BJ (cell line): Measurements from ENCODE around the gene MRPL46. TPM values are rescaled to one million over a fixed set of nuclear protein-coding genes. Genes with fewer than 3 reads are reported as not detected.

ENCODE experiments used
- CTCF ChIA-PET: fragments of 350-600 bp; formaldehyde crosslinking; extraction: SDS; loops from one replicate; lab custom pipeline; 2021; ENCODE audit warnings: antibody characterized with exemption, inconsistent platforms; lab: Yijun Ruan, JAX
- POLR2A ChIA-PET: fragments of 300-600 bp; sonication (Branson Sonifier 250); formaldehyde crosslinking; extraction: SDS; loops from one replicate; lab custom pipeline; 2021; ENCODE audit warnings: antibody characterized with exemption; lab: Charles Lee
- DNase-seq: peaks from one replicate; pipeline ENCODE4 v3.0.0-alpha.2; 2011; ENCODE audit warnings: low read depth
- H3K27me3 ChIP-seq: 2 replicates; pipeline ENCODE4 v1.6.0; 2011; ENCODE audit warnings: low read length; ENCODE audit not compliant: control insufficient read depth, insufficient read depth
- H3K36me3 ChIP-seq: 2 replicates; pipeline ENCODE4 v1.5.1; 2011; ENCODE audit warnings: low read length; ENCODE audit not compliant: control insufficient read depth, insufficient read depth
- H3K4me3 ChIP-seq: 2 replicates; pipeline ENCODE4 v1.5.1; 2011; ENCODE audit warnings: low read depth, mild to moderate bottlenecking, control low read depth, low read length
- polyA plus RNA-seq: library from polyadenylated mRNA; depleted of rRNA; stranded (reverse); fragments of >200 nt; gene quantifications from 2 replicates; pipeline ENCODE4 v1.2.3, GENCODE V29; 2011
- TF ChIP-seq, protein P1 (sequence below): IDR thresholded peaks from 2 replicates; pipeline ENCODE4 v1.5.1; 2011; ENCODE audit warnings: low read depth, mild to moderate bottlenecking, control low read depth, inconsistent platforms, low read length, moderate library complexity; ENCODE audit not compliant: insufficient read depth

Gene MRPL46
- polyA plus RNA-seq, 1 experiment: 18.4 TPM

- H3K27me3 ChIP-seq: no peaks in the 10 kb centered on the region
- CTCF ChIA-PET: no interaction called here
- no peak overlapping the region for H3K4me3 ChIP-seq
- no peak for DNase-seq
- POLR2A ChIA-PET: no interaction called here
- no peaks in the 10 kb centered on the region; the same call in 1 of the 2 replicates for H3K36me3 ChIP-seq
- TF ChIP-seq, protein P1, sequence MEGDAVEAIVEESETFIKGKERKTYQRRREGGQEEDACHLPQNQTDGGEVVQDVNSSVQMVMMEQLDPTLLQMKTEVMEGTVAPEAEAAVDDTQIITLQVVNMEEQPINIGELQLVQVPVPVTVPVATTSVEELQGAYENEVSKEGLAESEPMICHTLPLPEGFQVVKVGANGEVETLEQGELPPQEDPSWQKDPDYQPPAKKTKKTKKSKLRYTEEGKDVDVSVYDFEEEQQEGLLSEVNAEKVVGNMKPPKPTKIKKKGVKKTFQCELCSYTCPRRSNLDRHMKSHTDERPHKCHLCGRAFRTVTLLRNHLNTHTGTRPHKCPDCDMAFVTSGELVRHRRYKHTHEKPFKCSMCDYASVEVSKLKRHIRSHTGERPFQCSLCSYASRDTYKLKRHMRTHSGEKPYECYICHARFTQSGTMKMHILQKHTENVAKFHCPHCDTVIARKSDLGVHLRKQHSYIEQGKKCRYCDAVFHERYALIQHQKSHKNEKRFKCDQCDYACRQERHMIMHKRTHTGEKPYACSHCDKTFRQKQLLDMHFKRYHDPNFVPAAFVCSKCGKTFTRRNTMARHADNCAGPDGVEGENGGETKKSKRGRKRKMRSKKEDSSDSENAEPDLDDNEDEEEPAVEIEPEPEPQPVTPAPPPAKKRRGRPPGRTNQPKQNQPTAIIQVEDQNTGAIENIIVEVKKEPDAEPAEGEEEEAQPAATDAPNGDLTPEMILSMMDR: no peak
Observed at GRCh38 chr15:88498996-88499395, 31.8 kb upstream of the MRPL46 start.

GRCh38 chr15:88497109-88497765 is 30.0 kb upstream of the MRPL46 start:
- POLR2A ChIA-PET: no interaction called here
- Histone ChIP-seq H3K4me3 (no peak overlapping the region), H3K36me3 (no peaks in the 10 kb centered on the region; the same call in 1 of the 2 replicates), H3K27me3 (no peaks in the 10 kb centered on the region)
- DNase-seq: no peak
- CTCF ChIA-PET: interaction anchor here (1.0 kb wide), 1 partner anchor 8 kb away, joined by 3 read pairs; no protein-coding TSS in a partner anchor
- TF ChIP-seq, protein P1: no peak

GRCh38 chr15:88493844-88494243 is 26.7 kb upstream of the MRPL46 start:
- Histone ChIP-seq H3K36me3 (no peaks in the 10 kb centered on the region), H3K27me3 (no peaks in the 10 kb centered on the region), H3K4me3 (no peak overlapping the region)
- POLR2A ChIA-PET: no interaction called here
- TF ChIP-seq, protein P1: no peak
- CTCF ChIA-PET: no interaction called here
- no peak for DNase-seq

DNA sequence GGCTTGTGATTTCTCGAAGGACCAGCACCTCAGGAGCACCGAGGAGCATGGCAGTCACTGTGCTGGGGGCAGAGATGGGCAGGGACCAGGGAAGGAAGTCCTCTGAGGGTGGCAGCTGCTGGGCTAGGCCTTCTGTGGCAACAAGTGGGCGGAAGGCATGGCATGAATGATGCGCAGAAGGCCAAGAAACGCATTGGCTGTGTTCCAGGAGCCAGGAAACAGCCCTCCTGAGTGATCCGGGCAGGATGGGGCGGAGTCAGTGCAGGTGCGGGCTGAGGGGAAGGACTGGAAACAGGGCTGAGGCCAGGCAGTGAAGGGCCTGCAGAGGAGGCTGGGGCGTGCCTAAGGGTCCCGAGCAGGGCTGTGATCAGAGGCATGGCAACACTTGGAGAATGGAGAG is 24.0 kb upstream of the MRPL46 start:
- CTCF ChIA-PET: no interaction called here
- POLR2A ChIA-PET: no interaction called here
- Histone ChIP-seq H3K36me3 (no peaks in the 10 kb centered on the region), H3K27me3 (no peaks in the 10 kb centered on the region), H3K4me3 (no peak overlapping the region)
- DNase-seq: no peak
- TF ChIP-seq, protein P1: no peak

GRCh38 chr15:88490036-88490435 is 22.8 kb upstream of the MRPL46 start:
- TF ChIP-seq, protein P1: no peak

More at GRCh38 chr15:88490036-88490435, 22.8 kb upstream of the MRPL46 start:
- no peaks in the 10 kb centered on the region for H3K36me3 ChIP-seq
- no peak for DNase-seq
- no peak overlapping the region for H3K4me3 ChIP-seq
- ChIA-PET POLR2A (no interaction called here), CTCF (interaction anchor here (1.2 to 1.4 kb wide), 3 partner anchors 8 to 167 kb away, joined by 3 read pairs; no protein-coding TSS in a partner anchor)
- H3K27me3 ChIP-seq: no peaks in the 10 kb centered on the region
